Lung (tissue), 12 donors: ENCODE results near the gene HMMR. TPM values are rescaled to one million over a fixed set of nuclear protein-coding genes. Genes with fewer than 3 reads are reported as not detected.

ENCODE experiments used
- ATAC-seq: fragments of 200-7000 bp; cut with Tn5 transposase; one replicate; pipeline ENCODE4 v1.9.1; 2020; ENCODE audit warnings: moderate number of reproducible peaks; ENCODE audit not compliant: insufficient read depth, low FRiP score
- DNase-seq, 3 donors: peaks; one replicate each; pipeline ENCODE4 v3.0.0-alpha.2; 2013 to 2017
- H3K27ac ChIP-seq, 2 donors: one replicate each; pipeline ENCODE4 v1.5.1; 2013; ENCODE audit warnings: mild to moderate bottlenecking in 2 of 2, moderate library complexity in 2 of 2, control low read depth in 1 of 2, inconsistent platforms in 1 of 2, low read depth in 1 of 2, low read length in 1 of 2
- H3K27me3 ChIP-seq, 3 donors: one replicate each; pipeline ENCODE4 v1.5.1; 2013; ENCODE audit warnings: low read length in 2 of 3; ENCODE audit not compliant: control insufficient read depth in 3 of 3, insufficient read depth in 3 of 3
- H3K36me3 ChIP-seq, 4 donors: one replicate each; pipeline ENCODE4 v1.5.1; 2013; ENCODE audit warnings: low read length in 4 of 4, mild to moderate bottlenecking in 1 of 4, moderate library complexity in 1 of 4; ENCODE audit not compliant: control insufficient read depth in 4 of 4, insufficient read depth in 4 of 4
- H3K4me1 ChIP-seq, 5 donors: one replicate each; pipeline ENCODE4 v1.5.1; 2013; ENCODE audit warnings: low read length in 5 of 5, mild to moderate bottlenecking in 2 of 5, moderate library complexity in 1 of 5; ENCODE audit not compliant: control insufficient read depth in 5 of 5, insufficient read depth in 5 of 5
- H3K4me3 ChIP-seq: one replicate; pipeline ENCODE4 v1.5.1; 2013; ENCODE audit warnings: mild to moderate bottlenecking, control low read depth, moderate library complexity
- H3K9ac ChIP-seq, 2 donors: one replicate each; pipeline ENCODE4 v1.5.1; 2013; ENCODE audit warnings: low read length in 2 of 2, control low read depth in 1 of 2; ENCODE audit not compliant: insufficient read depth in 1 of 2
- H3K9me3 ChIP-seq, 4 donors: one replicate each; pipeline ENCODE4 v1.5.1; 2013; ENCODE audit warnings: low read length in 3 of 4, mild to moderate bottlenecking in 1 of 4, moderate library complexity in 1 of 4; ENCODE audit not compliant: control insufficient read depth in 4 of 4, insufficient read depth in 3 of 4
- CTCF ChIP-seq: IDR thresholded peaks from 2 replicates; pipeline ENCODE4 v1.5.1; 2012; ENCODE audit warnings: mild to moderate bottlenecking; ENCODE audit errors: control extremely low read depth, extremely low read depth
- WGBS, 2 donors: extraction: QIAGEN DNeasy Blood & Tissue Kit; methylation state at CpG; one replicate each; pipeline ENCODE4 v1.1.7; 2013; 5-methylcytosine and 5-hydroxymethylcytosine counted together
- polyA plus RNA-seq, 2 donors: library from polyadenylated mRNA; stranded (reverse); fragments of 200-250 nt; gene quantifications; one replicate each; pipeline ENCODE4 v1.2.1, GENCODE V29; 2013
- total RNA-seq, 2 donors: library from RNA; depleted of rRNA in 1 of 2; stranded (reverse); fragments of >200 nt in 1 of 2; gene quantifications; one replicate each; pipeline ENCODE4 v1.2.1, GENCODE V29; 2014 to 2021
- donor health status: control.
- donor health status: control.
- donor health status: Bipolar disorder and iron deficiency.
- donor health status: healthy.
- donor health status: DM: yes; HTN: yes; CAD: no.

The HMMR gene
- total and polyA plus RNA-seq, 4 donors: 1.1 to 9.5 (median 1.4) TPM

DNA sequence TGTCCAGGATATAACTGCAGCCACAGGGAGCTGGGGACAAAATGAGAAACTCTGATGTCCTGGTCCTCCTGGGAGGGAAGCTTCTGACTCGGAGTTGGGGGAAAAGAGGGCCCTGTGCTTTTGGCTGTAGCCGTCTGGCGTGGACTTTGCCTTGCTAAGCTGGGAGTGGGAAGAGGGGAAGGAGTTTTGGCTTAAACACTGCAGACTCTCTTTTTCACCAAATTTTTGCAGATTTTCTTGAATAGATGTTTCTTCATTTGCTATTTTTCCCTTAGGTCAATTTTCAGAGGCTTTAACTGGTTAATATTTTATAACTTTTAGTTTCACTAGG, 29.3 kb downstream of the HMMR start:
- no peaks in the 10 kb centered on the region for H3K9me3 ChIP-seq
- peaks cover 0 to 14% (median 0%) of the 10 kb centered on the region in 5 donors for H3K4me1 ChIP-seq
- peak in 1 of 3 donors; percentile 2 for DNase-seq
- no peak overlapping the region for H3K9ac ChIP-seq
- ATAC-seq: no peak
- H3K36me3 ChIP-seq: peaks cover 0 to 6% (median 0%) of the 10 kb centered on the region in 4 donors
- no peaks in the 10 kb centered on the region for H3K27me3 ChIP-seq
- H3K27ac ChIP-seq: no peak overlapping the region
- H3K4me3 ChIP-seq: no peak overlapping the region
- TF ChIP-seq CTCF: no peak
- 93 to 98% methylated on average over 3 of the region's 3 CpGs for WGBS, 2 donors

DNA sequence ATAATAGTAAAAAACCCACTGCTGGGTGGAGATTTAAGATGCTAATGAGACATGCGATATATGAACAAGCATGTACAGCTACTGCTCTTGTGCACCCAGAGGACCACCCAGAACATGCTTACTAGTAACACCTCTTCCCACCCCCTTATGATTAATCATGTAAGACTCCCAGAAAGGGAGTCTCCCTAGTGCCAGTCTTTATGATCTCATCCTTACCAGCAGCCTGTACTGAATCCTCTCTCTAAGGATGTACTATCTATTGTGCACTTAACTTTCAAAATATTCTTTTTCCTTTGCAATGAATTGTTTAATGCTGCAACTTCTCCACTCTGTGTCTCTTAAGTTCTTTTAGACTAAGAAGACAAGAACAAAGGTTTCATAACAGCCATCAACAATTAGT, 35.9 kb downstream of the HMMR start:
- ATAC-seq (no peak), DNase-seq (no peak)
- Histone ChIP-seq H3K36me3 (peaks cover 0 to 4% (median 0%) of the 10 kb centered on the region in 4 donors), H3K27me3 (no peaks in the 10 kb centered on the region), H3K27ac (no peak overlapping the region), H3K4me3 (no peak overlapping the region), H3K9me3 (peaks cover 0 to 3% (median 0%) of the 10 kb centered on the region in 4 donors), H3K9ac (no peak overlapping the region), H3K4me1 (no peaks in the 10 kb centered on the region)
- 93 to 100% methylated on average over 1 of the region's 1 CpG for whole genome bisulfite sequencing, 2 donors
- TF ChIP-seq CTCF: no peak

DNA sequence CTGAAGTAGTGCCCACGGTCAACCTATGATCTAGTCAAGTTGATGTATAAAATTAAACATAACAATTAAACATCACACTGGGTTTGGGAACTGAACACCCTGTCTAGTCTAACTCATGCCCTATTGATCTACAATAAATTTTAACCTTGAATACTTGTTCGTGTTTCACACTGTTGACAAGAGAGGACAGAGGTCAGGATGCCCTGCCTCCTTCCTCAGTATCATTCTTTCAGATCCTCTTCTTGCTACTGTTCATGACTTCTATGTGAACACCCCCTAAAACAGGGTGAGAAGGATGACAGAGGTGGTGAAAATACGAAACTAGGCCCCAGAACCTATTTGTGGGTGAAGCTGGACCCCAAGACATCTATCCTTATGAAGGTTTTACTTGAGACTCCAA, 36.9 kb downstream of the HMMR start:
- Histone ChIP-seq H3K27me3 (no peaks in the 10 kb centered on the region), H3K36me3 (peaks cover 0 to 2% (median 0%) of the 10 kb centered on the region in 4 donors), H3K9ac (no peak overlapping the region), H3K27ac (no peak overlapping the region), H3K4me1 (peaks cover 0 to 3% (median 0%) of the 10 kb centered on the region in 5 donors), H3K4me3 (no peak overlapping the region), H3K9me3 (peaks cover 0 to 3% (median 0%) of the 10 kb centered on the region in 4 donors)
- 94% methylated on average over 3 of the region's 3 CpGs for WGBS, 2 donors
- DNase-seq (no peak), ATAC-seq (no peak)
- no peak for TF ChIP-seq CTCF

DNA sequence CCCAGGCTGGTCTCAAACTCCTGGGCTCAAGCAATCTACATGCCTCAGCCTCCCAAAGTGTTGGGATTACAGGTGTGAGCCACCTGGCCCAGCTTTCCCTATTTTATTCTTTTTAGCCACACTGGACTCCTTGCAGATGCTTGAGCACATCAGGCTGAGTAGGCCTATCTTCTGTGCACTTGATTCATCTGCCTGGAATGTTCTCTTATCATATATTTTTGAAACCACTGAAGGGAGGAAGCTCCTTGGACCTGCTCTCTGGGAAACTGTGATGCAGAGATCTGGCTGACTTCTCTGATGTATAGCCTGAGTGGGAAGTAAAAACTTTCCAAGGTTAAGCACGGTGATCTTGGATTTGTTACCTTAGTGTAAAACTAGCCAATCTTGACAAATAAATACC, 38.5 kb downstream of the HMMR start:
- Histone ChIP-seq H3K9ac (no peak overlapping the region), H3K27ac (no peak overlapping the region), H3K27me3 (no peaks in the 10 kb centered on the region), H3K4me1 (peaks cover 0 to 10% (median 3%) of the 10 kb centered on the region in 5 donors), H3K4me3 (no peak overlapping the region), H3K9me3 (peaks cover 0 to 3% (median 0%) of the 10 kb centered on the region in 4 donors), H3K36me3 (no peaks in the 10 kb centered on the region)
- no peak for ATAC-seq
- no peak for TF ChIP-seq CTCF
- no peak for DNase-seq
- WGBS, 2 donors: 90 to 92% methylated on average over 1 of the region's 1 CpG
